Loucy (cell line): ENCODE results near the gene WFDC12.
A peak's percentile ranks its signal among the peaks of the same experiment; 100 is the strongest.

Experiments
- H2AFZ ChIP-seq: fragments of 200-600 bp; sonication (generic); 2 replicates; pipeline ENCODE4 v1.6.0; 2016; ENCODE audit warnings: antibody characterized with exemption, mild to moderate bottlenecking, low read length, moderate library complexity
- H3F3A ChIP-seq: fragments of 200-600 bp; 2 replicates; pipeline ENCODE4 v1.6.0; 2016; ENCODE audit warnings: antibody characterized with exemption, low read depth, mild to moderate bottlenecking
- H3K27me3 ChIP-seq: fragments of 200-600 bp; sonication (generic); 2 replicates; pipeline ENCODE4 v1.6.1; 2014; ENCODE audit warnings: low read length, mild to moderate bottlenecking; ENCODE audit not compliant: insufficient read depth, poor library complexity, severe bottlenecking
- H3K36me3 ChIP-seq: fragments of 200-600 bp; sonication (generic); 2 replicates; pipeline ENCODE4 v1.6.1; 2016; ENCODE audit warnings: low read length; ENCODE audit not compliant: insufficient read depth
- H3K4me1 ChIP-seq: fragments of 200-600 bp; sonication (generic); 2 replicates; pipeline ENCODE4 v1.5.1; 2014; ENCODE audit warnings: low read length, mild to moderate bottlenecking; ENCODE audit not compliant: insufficient read depth, poor library complexity, severe bottlenecking
- H3K4me2 ChIP-seq: fragments of 200-600 bp; sonication (generic); 2 replicates; pipeline ENCODE4 v1.6.0; 2014; ENCODE audit warnings: antibody characterized with exemption, low read length, low read depth, mild to moderate bottlenecking; ENCODE audit not compliant: poor library complexity, severe bottlenecking
- H3K4me3 ChIP-seq: fragments of 200-600 bp; sonication (generic); 2 replicates; pipeline ENCODE4 v1.5.1; 2014; ENCODE audit warnings: low read length, mild to moderate bottlenecking, mixed read lengths; ENCODE audit not compliant: poor library complexity, severe bottlenecking
- H3K79me2 ChIP-seq: fragments of 200-600 bp; sonication (generic); 2 replicates; pipeline ENCODE4 v1.6.1; 2014; ENCODE audit warnings: low read length; ENCODE audit not compliant: insufficient read depth
- H3K9ac ChIP-seq: fragments of 200-600 bp; sonication (generic); 2 replicates; pipeline ENCODE4 v1.6.0; 2014; ENCODE audit warnings: mild to moderate bottlenecking, low read depth, low read length, moderate library complexity; ENCODE audit not compliant: poor library complexity, severe bottlenecking
- H3K9me2 ChIP-seq: fragments of 200-600 bp; sonication (generic); replicated peaks from 2 replicates; pipeline ENCODE4 v1.6.1; 2016; ENCODE audit warnings: low read depth, low read length, mixed read lengths
- H3K9me3 ChIP-seq: fragments of 200-600 bp; sonication (generic); 2 replicates; pipeline ENCODE4 v1.6.1; 2014; ENCODE audit warnings: mild to moderate bottlenecking, antibody characterized with exemption, low read length, low read depth; ENCODE audit not compliant: insufficient read depth
- H4K20me1 ChIP-seq: fragments of 200-600 bp; sonication (generic); 2 replicates; pipeline ENCODE4 v1.6.0; 2014; ENCODE audit warnings: antibody characterized with exemption, low read length, mild to moderate bottlenecking; ENCODE audit not compliant: insufficient read depth, poor library complexity, severe bottlenecking
- CTCF ChIP-seq: fragments of 200-600 bp; sonication (generic); conservative IDR thresholded peaks from 2 replicates; pipeline ENCODE4 v1.5.1; 2014; ENCODE audit warnings: mild to moderate bottlenecking, antibody characterized with exemption, low read length
- EZH2phosphoT487 ChIP-seq: fragments of 200-600 bp; IDR thresholded peaks from 2 replicates; pipeline ENCODE4 v1.6.1; 2018; ENCODE audit warnings: antibody characterized with exemption, mild to moderate bottlenecking, moderate library complexity, borderline replicate concordance

The WFDC12 gene

DNA sequence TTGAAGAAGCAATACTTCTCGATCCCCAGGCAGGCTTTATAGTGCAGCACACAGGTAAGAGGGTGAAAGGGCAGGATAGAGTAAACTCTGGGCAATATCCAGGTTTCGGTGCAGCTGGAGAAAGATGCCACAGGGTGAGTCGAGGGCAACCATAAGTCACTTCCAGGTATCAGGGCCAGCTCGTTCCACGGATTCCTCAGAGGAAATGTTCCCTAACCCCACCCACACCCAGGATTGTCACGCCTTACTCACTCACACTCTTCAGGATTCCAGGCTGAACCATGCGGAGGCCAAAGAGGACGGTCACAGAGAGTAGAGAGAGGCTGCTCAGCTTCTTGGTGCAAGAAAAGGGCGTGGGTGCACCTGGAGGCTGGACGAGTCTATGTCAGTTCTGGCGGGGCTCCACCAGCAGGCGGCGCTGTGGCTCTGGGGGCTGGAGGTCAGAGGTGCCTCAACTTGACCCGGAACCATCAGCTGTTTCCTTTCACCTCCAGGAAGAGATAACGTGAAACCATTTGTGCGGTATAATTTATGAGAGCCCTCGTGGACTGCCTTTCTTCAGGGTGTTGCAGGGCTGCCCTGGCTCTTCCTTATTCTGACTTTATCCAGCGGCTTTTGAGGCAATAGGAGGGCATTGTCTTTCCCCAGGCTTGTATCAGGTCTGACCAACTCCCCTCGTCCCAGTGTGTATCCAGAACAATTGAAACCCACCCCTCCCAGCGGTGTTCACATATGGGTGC is 14.5 kb upstream of the WFDC12 start:
- Histone ChIP-seq H3K4me1 (no peaks in the 10 kb centered on the region), H3K27me3 (peaks cover 4% of the 10 kb centered on the region), H3K4me3 (no peak overlapping the region), H2AFZ (no peak overlapping the region), H3F3A (no peaks in the 10 kb centered on the region), H3K79me2 (no peaks in the 10 kb centered on the region), H3K9ac (no peak overlapping the region), H4K20me1 (no peaks in the 10 kb centered on the region), H3K9me3 (no peaks in the 10 kb centered on the region), H3K4me2 (no peak overlapping the region), H3K36me3 (no peaks in the 10 kb centered on the region), H3K9me2 (no peaks in the 10 kb centered on the region)
- peak; percentile 82 for TF ChIP-seq CTCF
- no peak for TF ChIP-seq EZH2phosphoT487

GRCh38 chr20:45136911-45137310 is 12.6 kb upstream of the WFDC12 start:
- no peak overlapping the region for H3K4me2 ChIP-seq
- H3K4me3 ChIP-seq: no peak overlapping the region
- H3K9me2 ChIP-seq: no peaks in the 10 kb centered on the region
- no peak overlapping the region for H2AFZ ChIP-seq
- TF ChIP-seq CTCF: no peak
- TF ChIP-seq EZH2phosphoT487: no peak
- no peaks in the 10 kb centered on the region for H3F3A ChIP-seq
- peaks cover 8% of the 10 kb centered on the region for H3K27me3 ChIP-seq
- H3K9me3 ChIP-seq: no peaks in the 10 kb centered on the region
- H3K4me1 ChIP-seq: no peaks in the 10 kb centered on the region
- H3K36me3 ChIP-seq: no peaks in the 10 kb centered on the region
- no peak overlapping the region for H3K9ac ChIP-seq
- H3K79me2 ChIP-seq: no peaks in the 10 kb centered on the region
- no peaks in the 10 kb centered on the region for H4K20me1 ChIP-seq

DNA sequence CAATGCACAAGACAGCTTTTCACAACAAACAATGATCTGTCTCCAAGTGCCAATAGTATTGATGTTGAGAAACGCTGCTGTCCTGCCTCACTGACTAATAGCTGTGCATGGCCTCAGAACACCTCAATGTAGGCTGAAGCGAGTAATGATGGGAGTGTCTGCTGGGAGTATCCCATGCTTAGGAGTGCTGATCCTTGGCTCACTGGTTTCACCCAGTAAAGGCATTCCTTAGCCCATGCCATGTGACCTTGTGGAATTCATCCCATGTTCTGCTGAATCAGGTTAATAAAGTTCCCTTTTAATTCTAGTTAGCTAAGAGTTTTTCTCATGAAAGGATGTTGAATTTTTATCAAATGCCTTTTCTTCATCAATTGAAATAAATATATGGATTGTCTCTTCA is 3.8 kb upstream of the WFDC12 start:
- Histone ChIP-seq H3K9me3 (no peaks in the 10 kb centered on the region), H3K79me2 (no peaks in the 10 kb centered on the region), H3K9me2 (no peaks in the 10 kb centered on the region), H3K4me2 (no peak overlapping the region), H3K36me3 (no peaks in the 10 kb centered on the region), H4K20me1 (no peaks in the 10 kb centered on the region), H3F3A (no peaks in the 10 kb centered on the region), H3K9ac (no peak overlapping the region), H3K4me3 (no peak overlapping the region), H2AFZ (no peak overlapping the region), H3K27me3 (peaks cover 7% of the 10 kb centered on the region), H3K4me1 (no peaks in the 10 kb centered on the region)
- TF ChIP-seq CTCF: no peak
